Hepatocyte (in vitro differentiated cells): ENCODE data around the gene SRP19.

Experiments
- EZH2 ChIP-seq: fragments of 200-600 bp; sonication (generic); IDR thresholded peaks from 2 replicates; pipeline ENCODE4 v1.6.1; 2016; ENCODE audit warnings: antibody characterized with exemption, mild to moderate bottlenecking, borderline replicate concordance
- TF ChIP-seq, protein P1 (sequence below): fragments of 200-600 bp; sonication (generic); IDR thresholded peaks from 2 replicates; pipeline ENCODE4 v1.5.1; 2016; ENCODE audit warnings: antibody characterized with exemption, mild to moderate bottlenecking; ENCODE audit not compliant: poor library complexity

GRCh38 chr5:112860929-112861637, at the start of gene SRP19:
- TF ChIP-seq, protein P1, sequence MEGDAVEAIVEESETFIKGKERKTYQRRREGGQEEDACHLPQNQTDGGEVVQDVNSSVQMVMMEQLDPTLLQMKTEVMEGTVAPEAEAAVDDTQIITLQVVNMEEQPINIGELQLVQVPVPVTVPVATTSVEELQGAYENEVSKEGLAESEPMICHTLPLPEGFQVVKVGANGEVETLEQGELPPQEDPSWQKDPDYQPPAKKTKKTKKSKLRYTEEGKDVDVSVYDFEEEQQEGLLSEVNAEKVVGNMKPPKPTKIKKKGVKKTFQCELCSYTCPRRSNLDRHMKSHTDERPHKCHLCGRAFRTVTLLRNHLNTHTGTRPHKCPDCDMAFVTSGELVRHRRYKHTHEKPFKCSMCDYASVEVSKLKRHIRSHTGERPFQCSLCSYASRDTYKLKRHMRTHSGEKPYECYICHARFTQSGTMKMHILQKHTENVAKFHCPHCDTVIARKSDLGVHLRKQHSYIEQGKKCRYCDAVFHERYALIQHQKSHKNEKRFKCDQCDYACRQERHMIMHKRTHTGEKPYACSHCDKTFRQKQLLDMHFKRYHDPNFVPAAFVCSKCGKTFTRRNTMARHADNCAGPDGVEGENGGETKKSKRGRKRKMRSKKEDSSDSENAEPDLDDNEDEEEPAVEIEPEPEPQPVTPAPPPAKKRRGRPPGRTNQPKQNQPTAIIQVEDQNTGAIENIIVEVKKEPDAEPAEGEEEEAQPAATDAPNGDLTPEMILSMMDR: no peak
- no peak for TF ChIP-seq EZH2
